Skin of body (tissue), 2 donors: Measurements from ENCODE around the gene PPP4R4. TPM values are rescaled to one million over a fixed set of nuclear protein-coding genes. Genes with fewer than 3 reads are reported as not detected.
"Not testable (repeated sequence)": the region's sequence is repeated elsewhere in the genome, so short reads cannot be mapped to it uniquely, and the experiment has no call there.

ENCODE experiments used
- DNase-seq: peaks from one replicate; lab custom pipeline; 2025; lab: John Stamatoyannopoulos, UW
- total RNA-seq: library from RNA; depleted of rRNA; stranded (reverse); fragments of >200 nt; gene quantifications from one replicate; pipeline ENCODE4 v1.2.3, GENCODE V29; 2014

The PPP4R4 gene
- total RNA-seq, 1 donor from 2014 or later: 2.4 TPM

GRCh38 chr14:94145902-94146527 is 28.1 kb upstream of the PPP4R4 start:
- no peak for DNase-seq

- DNase-seq: no peak
These were observed 21.4 kb upstream of the PPP4R4 start for GRCh38 chr14:94152676-94153075.

- no peak for DNase-seq
These were observed 20.3 kb upstream of the PPP4R4 start for GRCh38 chr14:94153750-94154342.

- DNase-seq: not testable (repeated sequence)
These were observed 18.0 kb upstream of the PPP4R4 start for GRCh38 chr14:94156143-94156542.

GRCh38 chr14:94157197-94157596 is 16.9 kb upstream of the PPP4R4 start:
- DNase-seq: no peak

- no peak for DNase-seq
These were observed 15.8 kb upstream of the PPP4R4 start for GRCh38 chr14:94158239-94158883.

- no peak for DNase-seq
These were observed 13.1 kb upstream of the PPP4R4 start for GRCh38 chr14:94161058-94161457.

- no peak for DNase-seq
These were observed 12.1 kb upstream of the PPP4R4 start for GRCh38 chr14:94161981-94162380.

GRCh38 chr14:94162466-94162865 is 11.7 kb upstream of the PPP4R4 start:
- DNase-seq: no peak

GRCh38 chr14:94163796-94164195 is 10.3 kb upstream of the PPP4R4 start:
- no peak for DNase-seq

- no peak for DNase-seq
These were observed 9.3 kb upstream of the PPP4R4 start for GRCh38 chr14:94164685-94165431.

GRCh38 chr14:94165744-94166143 is 8.4 kb upstream of the PPP4R4 start:
- DNase-seq: no peak

GRCh38 chr14:94170136-94170535 is 4.0 kb upstream of the PPP4R4 start:
- no peak for DNase-seq

GRCh38 chr14:94171208-94171607 is 2.9 kb upstream of the PPP4R4 start:
- DNase-seq: no peak

GRCh38 chr14:94172545-94172944 is 1.6 kb upstream of the PPP4R4 start:
- no peak for DNase-seq

- no peak for DNase-seq
These were observed 644 bp upstream of the PPP4R4 start for GRCh38 chr14:94173471-94173884.

- DNase-seq: no peak
These were observed 485 bp downstream of the PPP4R4 start for GRCh38 chr14:94174604-94175010.

GRCh38 chr14:94175011-94175745 is 1.1 kb downstream of the PPP4R4 start:
- DNase-seq: no peak

GRCh38 chr14:94175747-94176146 is 1.6 kb downstream of the PPP4R4 start:
- DNase-seq: no peak

GRCh38 chr14:94176808-94177207 is 2.7 kb downstream of the PPP4R4 start:
- DNase-seq: no peak

GRCh38 chr14:94177806-94178205 is 3.7 kb downstream of the PPP4R4 start:
- DNase-seq: no peak

GRCh38 chr14:94179244-94179643 is 5.1 kb downstream of the PPP4R4 start:
- DNase-seq: no peak
